ENCODE measurements around the gene GCN1.
"Not testable (repeated sequence)": the region's sequence is repeated elsewhere in the genome, so short reads cannot be mapped to it uniquely, and the experiment has no call there.

Gene GCN1

GRCh38 chr12:120207227-120207626 is 12.7 kb upstream of the GCN1 start:
- Histone ChIP-seq H2BK120ac (ENCODE audit: low read depth, low read length) (no peak overlapping the region), H2BK5ac (ENCODE audit: low read depth, low read length, poor library complexity, severe bottlenecking) (no peak overlapping the region), H3K36me3 (ENCODE audit: control insufficient read depth in 1 of 2, insufficient read depth in 2 of 2, low read depth in 1 of 2, low read length in 2 of 2) (peaks cover 30 to 46% of the 10 kb centered on the region in 2 experiments), H3K4ac (ENCODE audit: low read depth in 1 of 2, low read length in 2 of 2) (no peak overlapping the region), H2AFZ (ENCODE audit: low read depth, low read length) (no peak overlapping the region), H2AK5ac (ENCODE audit: low read length, severe bottlenecking) (no peak overlapping the region), H4K8ac (ENCODE audit: low read length) (no peak overlapping the region), H3K4me2 (ENCODE audit: low read length, poor library complexity, severe bottlenecking) (no peak overlapping the region), H3K9ac (ENCODE audit: low read length) (no peak overlapping the region), H3K27me3 (ENCODE audit: control insufficient read depth in 1 of 2, insufficient read depth in 1 of 2, low read length in 2 of 2) (no peaks in the 10 kb centered on the region), H3K14ac (ENCODE audit: low read length in 2 of 2) (no peak overlapping the region), H3K23ac (ENCODE audit: low read length in 2 of 2) (no peak overlapping the region), H3K9me3 (ENCODE audit: control insufficient read depth, low read length) (no peaks in the 10 kb centered on the region), H3K18ac (ENCODE audit: low read depth in 1 of 2, low read length in 2 of 2) (no peak overlapping the region), H3K4me1 (ENCODE audit: control insufficient read depth, insufficient read depth, low read depth, low read length) (no peaks in the 10 kb centered on the region), H3K79me1 (replicated peaks; ENCODE audit: low read length, poor library complexity, severe bottlenecking) (peaks cover 11% of the 10 kb centered on the region), H2BK12ac (ENCODE audit: low read length in 2 of 2) (no peak overlapping the region), H3K4me3 (ENCODE audit: insufficient read depth in 1 of 2, low read depth in 1 of 2, low read length in 2 of 2) (no peak overlapping the region), H4K91ac (ENCODE audit: low read length) (no peak overlapping the region), H3K27ac (ENCODE audit: low read length, poor library complexity, severe bottlenecking) (no peak overlapping the region), H2BK15ac (ENCODE audit: low read depth, poor library complexity, severe bottlenecking) (no peak overlapping the region)
- no peak for DNase-seq
- 98% methylated on average over 13 of the region's 13 CpGs for WGBS

GRCh38 chr12:120206781-120207180 is 12.3 kb upstream of the GCN1 start:
- not testable (repeated sequence) for H3K4me2 ChIP-seq (ENCODE audit: low read length, poor library complexity, severe bottlenecking); H3K27ac ChIP-seq (ENCODE audit: low read length, poor library complexity, severe bottlenecking); H3K23ac ChIP-seq (ENCODE audit: low read length in 2 of 2); H3K27me3 ChIP-seq (ENCODE audit: control insufficient read depth in 1 of 2, insufficient read depth in 1 of 2, low read length in 2 of 2); H2BK15ac ChIP-seq (ENCODE audit: low read depth, poor library complexity, severe bottlenecking); H3K18ac ChIP-seq (ENCODE audit: low read depth in 1 of 2, low read length in 2 of 2); H4K8ac ChIP-seq (ENCODE audit: low read length); H3K9ac ChIP-seq (ENCODE audit: low read length); H2BK5ac ChIP-seq (ENCODE audit: low read depth, low read length, poor library complexity, severe bottlenecking); H3K14ac ChIP-seq (ENCODE audit: low read length in 2 of 2); H2BK120ac ChIP-seq (ENCODE audit: low read depth, low read length); H3K4me3 ChIP-seq (ENCODE audit: insufficient read depth in 1 of 2, low read depth in 1 of 2, low read length in 2 of 2); H2AFZ ChIP-seq (ENCODE audit: low read depth, low read length); H2BK12ac ChIP-seq (ENCODE audit: low read length in 2 of 2); H3K4ac ChIP-seq (ENCODE audit: low read depth in 1 of 2, low read length in 2 of 2); H2AK5ac ChIP-seq (ENCODE audit: low read length, severe bottlenecking); DNase-seq; H4K91ac ChIP-seq (ENCODE audit: low read length); H3K4me1 ChIP-seq (ENCODE audit: control insufficient read depth, insufficient read depth, low read depth, low read length); H3K9me3 ChIP-seq (ENCODE audit: control insufficient read depth, low read length)
- 100% methylated on average over 3 of the region's 5 CpGs for WGBS
- peaks cover 25 to 41% of the 10 kb centered on the region in 2 experiments for H3K36me3 ChIP-seq (ENCODE audit: control insufficient read depth in 1 of 2, insufficient read depth in 2 of 2, low read depth in 1 of 2, low read length in 2 of 2)
- H3K79me1 ChIP-seq (replicated peaks; ENCODE audit: low read length, poor library complexity, severe bottlenecking), result peaks cover 12% of the 10 kb centered on the region

GRCh38 chr12:120206228-120206627 is 11.7 kb upstream of the GCN1 start:
- Histone ChIP-seq H3K9ac (ENCODE audit: low read length) (no peak overlapping the region), H2BK5ac (ENCODE audit: low read depth, low read length, poor library complexity, severe bottlenecking) (no peak overlapping the region), H2BK15ac (ENCODE audit: low read depth, poor library complexity, severe bottlenecking) (no peak overlapping the region), H3K4me1 (ENCODE audit: control insufficient read depth, insufficient read depth, low read depth, low read length) (no peaks in the 10 kb centered on the region), H4K8ac (ENCODE audit: low read length) (no peak overlapping the region), H4K91ac (ENCODE audit: low read length) (no peak overlapping the region), H3K4ac (ENCODE audit: low read depth in 1 of 2, low read length in 2 of 2) (no peak overlapping the region), H3K9me3 (ENCODE audit: control insufficient read depth, low read length) (no peaks in the 10 kb centered on the region), H3K23ac (ENCODE audit: low read length in 2 of 2) (no peak overlapping the region), H3K4me3 (ENCODE audit: insufficient read depth in 1 of 2, low read depth in 1 of 2, low read length in 2 of 2) (no peak overlapping the region), H3K27ac (ENCODE audit: low read length, poor library complexity, severe bottlenecking) (no peak overlapping the region), H3K14ac (ENCODE audit: low read length in 2 of 2) (no peak overlapping the region), H2BK120ac (ENCODE audit: low read depth, low read length) (no peak overlapping the region), H2BK12ac (ENCODE audit: low read length in 2 of 2) (no peak overlapping the region), H2AK5ac (ENCODE audit: low read length, severe bottlenecking) (no peak overlapping the region), H2AFZ (ENCODE audit: low read depth, low read length) (no peak overlapping the region), H3K27me3 (ENCODE audit: control insufficient read depth in 1 of 2, insufficient read depth in 1 of 2, low read length in 2 of 2) (no peaks in the 10 kb centered on the region), H3K79me1 (replicated peaks; ENCODE audit: low read length, poor library complexity, severe bottlenecking) (peaks cover 12% of the 10 kb centered on the region), H3K18ac (ENCODE audit: low read depth in 1 of 2, low read length in 2 of 2) (no peak overlapping the region), H3K4me2 (ENCODE audit: low read length, poor library complexity, severe bottlenecking) (no peak overlapping the region), H3K36me3 (ENCODE audit: control insufficient read depth in 1 of 2, insufficient read depth in 2 of 2, low read depth in 1 of 2, low read length in 2 of 2) (peaks cover 20 to 36% of the 10 kb centered on the region in 2 experiments)
- WGBS, result 96% methylated on average over 10 of the region's 10 CpGs
- DNase-seq, result no peak

- Histone ChIP-seq H3K9me3 (ENCODE audit: control insufficient read depth, low read length) (no peaks in the 10 kb centered on the region), H2AK5ac (ENCODE audit: low read length, severe bottlenecking) (no peak overlapping the region), H3K18ac (ENCODE audit: low read depth in 1 of 2, low read length in 2 of 2) (no peak overlapping the region), H3K14ac (ENCODE audit: low read length in 2 of 2) (no peak overlapping the region), H4K8ac (ENCODE audit: low read length) (no peak overlapping the region), H3K4ac (ENCODE audit: low read depth in 1 of 2, low read length in 2 of 2) (no peak overlapping the region), H3K27ac (ENCODE audit: low read length, poor library complexity, severe bottlenecking) (no peak overlapping the region), H3K79me1 (replicated peaks; ENCODE audit: low read length, poor library complexity, severe bottlenecking) (peaks cover 2% of the 10 kb centered on the region), H3K4me1 (ENCODE audit: control insufficient read depth, insufficient read depth, low read depth, low read length) (peaks cover 1% of the 10 kb centered on the region), H2BK12ac (ENCODE audit: low read length in 2 of 2) (no peak overlapping the region), H3K4me3 (ENCODE audit: insufficient read depth in 1 of 2, low read depth in 1 of 2, low read length in 2 of 2) (no peak overlapping the region), H3K4me2 (ENCODE audit: low read length, poor library complexity, severe bottlenecking) (no peak overlapping the region), H3K9ac (ENCODE audit: low read length) (no peak overlapping the region), H3K27me3 (ENCODE audit: control insufficient read depth in 1 of 2, insufficient read depth in 1 of 2, low read length in 2 of 2) (no peaks in the 10 kb centered on the region), H2AFZ (ENCODE audit: low read depth, low read length) (no peak overlapping the region), H3K23ac (ENCODE audit: low read length in 2 of 2) (no peak overlapping the region), H2BK5ac (ENCODE audit: low read depth, low read length, poor library complexity, severe bottlenecking) (no peak overlapping the region), H3K36me3 (ENCODE audit: control insufficient read depth in 1 of 2, insufficient read depth in 2 of 2, low read depth in 1 of 2, low read length in 2 of 2) (peaks cover 6 to 22% of the 10 kb centered on the region in 2 experiments), H2BK15ac (ENCODE audit: low read depth, poor library complexity, severe bottlenecking) (no peak overlapping the region), H4K91ac (ENCODE audit: low read length) (no peak overlapping the region), H2BK120ac (ENCODE audit: low read depth, low read length) (no peak overlapping the region)
- no peak for DNase-seq
- 99% methylated on average over 7 of the region's 7 CpGs for WGBS
Observed at GRCh38 chr12:120204171-120204570, 9.7 kb upstream of the GCN1 start.
